ENCODE measurements around the gene SETD2. TPM values are rescaled to one million over a fixed set of nuclear protein-coding genes. Genes with fewer than 3 reads are reported as not detected.

SETD2 gene
- total and polyA plus RNA-seq, 9 of the 15 experiments (the other 6 are each of a cell fraction or from before 2014, with no cell fraction given): 8.2 to 44.0 (median 33.6) TPM

DNA sequence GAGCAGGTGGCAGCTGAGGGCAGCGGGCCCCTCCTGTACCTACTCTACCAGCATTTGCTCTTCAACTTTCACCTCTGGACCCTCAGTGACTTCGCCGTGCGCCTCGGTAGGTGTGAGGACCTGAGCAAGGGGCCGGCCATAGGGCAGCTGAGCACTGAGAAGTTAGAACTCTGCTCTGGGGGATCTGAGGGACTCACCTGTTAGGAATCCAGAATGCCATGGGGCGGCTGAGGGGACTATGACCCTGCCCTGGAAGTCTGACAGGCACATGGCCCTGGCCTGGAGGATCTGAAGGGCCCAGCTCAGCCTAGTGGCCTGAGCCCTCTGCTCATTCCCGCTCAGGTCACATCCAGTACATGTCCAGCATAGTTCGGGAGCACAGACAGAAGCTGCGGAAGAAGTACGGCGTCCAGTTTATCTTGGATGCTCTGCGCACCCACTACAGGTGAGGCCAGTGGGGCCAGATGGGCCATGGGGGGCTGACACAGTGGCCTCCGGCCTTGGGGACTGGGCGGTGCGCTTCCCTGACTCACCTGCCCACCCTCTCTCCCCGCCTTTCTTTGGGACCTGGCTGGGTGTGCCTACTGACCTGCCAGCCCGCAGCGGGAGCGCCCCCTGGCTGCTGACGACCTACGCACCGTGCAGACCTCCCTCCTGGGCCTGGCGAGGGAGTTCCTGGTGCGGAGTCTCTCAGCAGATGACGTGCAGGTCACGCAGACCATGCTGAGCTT, 165.6 kb downstream of the SETD2 start (continued):
- no peak for TF ChIP-seq NCOA6 (IDR thresholded peaks at IDR 0.05)
- TF ChIP-seq ZNF224 (CRISPR knock-in tag; IDR thresholded peaks at IDR 0.05): no peak
- no peak for TF ChIP-seq GATAD2B (IDR thresholded peaks at IDR 0.05; ENCODE audit: borderline replicate concordance)
- TF ChIP-seq PURB (CRISPR knock-in tag; IDR thresholded peaks at IDR 0.05; ENCODE audit: low read depth): no peak
- no peak for TF ChIP-seq KDM4B (IDR thresholded peaks at IDR 0.05; ENCODE audit: borderline replicate concordance in 2 of 2, low read depth in 1 of 2)
- no peak for TF ChIP-seq NCOA4 (IDR thresholded peaks at IDR 0.05; ENCODE audit: partially characterized antibody)
- TF ChIP-seq OTX1 (CRISPR knock-in tag; IDR thresholded peaks at IDR 0.05): no peak
- TF ChIP-seq RB1 (IDR thresholded peaks at IDR 0.05; ENCODE audit: low read depth): peak; percentile 80
- no peak for TF ChIP-seq SNRNP70 (optimal IDR thresholded peaks at IDR 0.05; ENCODE audit: low read depth, low read length)
- peak; percentile 92 for TF ChIP-seq CC2D1A (IDR thresholded peaks at IDR 0.05)
- TF ChIP-seq BRD4 (IDR thresholded peaks at IDR 0.05): no peak
- no peak for TF ChIP-seq SMAD2 (IDR thresholded peaks at IDR 0.05; ENCODE audit: low read depth, low read length)
- peak; percentile 28; the same call in 1 of the 2 replicates for TF ChIP-seq SP1 (CRISPR knock-in tag; IDR thresholded peaks at IDR 0.05)
- peak; percentile 85 for TF ChIP-seq XRCC5 (IDR thresholded peaks at IDR 0.05; ENCODE audit: low read depth, low read length)
- TF ChIP-seq SMARCA5 (IDR thresholded peaks at IDR 0.05): no peak
- TF ChIP-seq NR3C1 (CRISPR knock-in tag; IDR thresholded peaks at IDR 0.05): no peak
- no peak for TF ChIP-seq EZH2 (IDR thresholded peaks at IDR 0.05; ENCODE audit: borderline replicate concordance, low read depth, low read length)
- TF ChIP-seq, protein P1, sequence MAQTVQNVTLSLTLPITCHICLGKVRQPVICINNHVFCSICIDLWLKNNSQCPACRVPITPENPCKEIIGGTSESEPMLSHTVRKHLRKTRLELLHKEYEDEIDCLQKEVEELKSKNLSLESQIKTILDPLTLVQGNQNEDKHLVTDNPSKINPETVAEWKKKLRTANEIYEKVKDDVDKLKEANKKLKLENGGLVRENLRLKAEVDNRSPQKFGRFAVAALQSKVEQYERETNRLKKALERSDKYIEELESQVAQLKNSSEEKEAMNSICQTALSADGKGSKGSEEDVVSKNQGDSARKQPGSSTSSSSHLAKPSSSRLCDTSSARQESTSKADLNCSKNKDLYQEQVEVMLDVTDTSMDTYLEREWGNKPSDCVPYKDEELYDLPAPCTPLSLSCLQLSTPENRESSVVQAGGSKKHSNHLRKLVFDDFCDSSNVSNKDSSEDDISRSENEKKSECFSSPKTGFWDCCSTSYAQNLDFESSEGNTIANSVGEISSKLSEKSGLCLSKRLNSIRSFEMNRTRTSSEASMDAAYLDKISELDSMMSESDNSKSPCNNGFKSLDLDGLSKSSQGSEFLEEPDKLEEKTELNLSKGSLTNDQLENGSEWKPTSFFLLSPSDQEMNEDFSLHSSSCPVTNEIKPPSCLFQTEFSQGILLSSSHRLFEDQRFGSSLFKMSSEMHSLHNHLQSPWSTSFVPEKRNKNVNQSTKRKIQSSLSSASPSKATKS (CRISPR knock-in tag; IDR thresholded peaks at IDR 0.05): no peak
- TF ChIP-seq ZNF644 (tag; IDR thresholded peaks at IDR 0.05; ENCODE audit: low read depth): no peak
- TF ChIP-seq HMGN3 (IDR thresholded peaks at IDR 0.05; ENCODE audit: borderline replicate concordance, extremely low read depth, insufficient read length, low read depth, low read length): peak; percentile 58
- no peak for TF ChIP-seq CHD2 (IDR thresholded peaks at IDR 0.05; ENCODE audit: low read depth, low read length)
- no peak for TF ChIP-seq SMAD3 (CRISPR knock-in tag; conservative IDR thresholded peaks at IDR 0.05)
- TF ChIP-seq POLR2H (tag; IDR thresholded peaks at IDR 0.05; ENCODE audit: low read depth): no peak
- TF ChIP-seq SMARCC2 (IDR thresholded peaks at IDR 0.05; ENCODE audit: low read depth): no peak
- no peak for TF ChIP-seq ZNF551 (CRISPR knock-in tag; IDR thresholded peaks at IDR 0.05)
- TF ChIP-seq ZNF586 (CRISPR knock-in tag; conservative IDR thresholded peaks at IDR 0.05): no peak
- TF ChIP-seq SP2 (IDR thresholded peaks at IDR 0.05; ENCODE audit: extremely low read depth, low read depth, low read length, poor library complexity, severe bottlenecking): no peak
- TF ChIP-seq, protein P2, sequence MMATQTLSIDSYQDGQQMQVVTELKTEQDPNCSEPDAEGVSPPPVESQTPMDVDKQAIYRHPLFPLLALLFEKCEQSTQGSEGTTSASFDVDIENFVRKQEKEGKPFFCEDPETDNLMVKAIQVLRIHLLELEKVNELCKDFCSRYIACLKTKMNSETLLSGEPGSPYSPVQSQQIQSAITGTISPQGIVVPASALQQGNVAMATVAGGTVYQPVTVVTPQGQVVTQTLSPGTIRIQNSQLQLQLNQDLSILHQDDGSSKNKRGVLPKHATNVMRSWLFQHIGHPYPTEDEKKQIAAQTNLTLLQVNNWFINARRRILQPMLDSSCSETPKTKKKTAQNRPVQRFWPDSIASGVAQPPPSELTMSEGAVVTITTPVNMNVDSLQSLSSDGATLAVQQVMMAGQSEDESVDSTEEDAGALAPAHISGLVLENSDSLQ (IDR thresholded peaks at IDR 0.05): no peak
- no peak for TF ChIP-seq NFE2 (IDR thresholded peaks at IDR 0.05; ENCODE audit: low read depth)
- no peak for TF ChIP-seq ZNF766 (CRISPR knock-in tag; conservative IDR thresholded peaks at IDR 0.05)
